OCI-LY7 (cell line): ENCODE data around the gene ATP9B. TPM values are rescaled to one million over a fixed set of nuclear protein-coding genes. Genes with fewer than 3 reads are reported as not detected.

Experiments
- BruUV-seq: library from RNA; stranded (reverse); fragments of 400-500 nt; replicated peaks from 2 replicates; lab custom pipeline; 2021; lab: Mats Ljungman, UMichigan
- CTCF ChIA-PET: fragments of 300-600 bp; sonication (Branson Sonifier 250); formaldehyde crosslinking; loops from one replicate; lab custom pipeline; 2022; ENCODE audit warnings: antibody characterized with exemption; ENCODE audit not compliant: unreplicated experiment; lab: Charles Lee
- POLR2A ChIA-PET: fragments of 300-600 bp; sonication (Branson Sonifier 250); formaldehyde crosslinking; loops from one replicate; lab custom pipeline; 2022; ENCODE audit warnings: antibody characterized with exemption; lab: Charles Lee
- DNase-seq: peaks from one replicate; pipeline ENCODE4 v3.0.0-alpha.2; 2015; ENCODE audit warnings: low spot score
- H2AFZ ChIP-seq: fragments of 200-600 bp; sonication (generic), shearing (Covaris generic); 2 replicates; pipeline ENCODE4 v1.6.1; 2014; ENCODE audit warnings: mild to moderate bottlenecking, antibody characterized with exemption, low read length, moderate library complexity
- H3K27ac ChIP-seq: fragments of 200-600 bp; sonication (generic); 2 replicates; pipeline ENCODE4 v1.5.1; 2014; ENCODE audit warnings: mixed run types, low read depth, mild to moderate bottlenecking, moderate library complexity, low read length, inconsistent platforms; ENCODE audit not compliant: poor library complexity, severe bottlenecking
- H3K36me3 ChIP-seq: fragments of 200-600 bp; sonication (generic); 2 replicates; pipeline ENCODE4 v1.6.1; 2014; ENCODE audit warnings: mild to moderate bottlenecking, antibody characterized with exemption, low read length, moderate library complexity, mixed read lengths; ENCODE audit not compliant: insufficient read depth
- H3K4me1 ChIP-seq: fragments of 200-600 bp; sonication (generic); 2 replicates; pipeline ENCODE4 v1.5.1; 2014; ENCODE audit warnings: mild to moderate bottlenecking, low read length; ENCODE audit not compliant: insufficient read depth, poor library complexity, severe bottlenecking
- H3K4me2 ChIP-seq: fragments of 200-600 bp; sonication (generic); 2 replicates; pipeline ENCODE4 v1.6.1; 2014; ENCODE audit warnings: mild to moderate bottlenecking, low read length
- H3K4me3 ChIP-seq: fragments of 200-600 bp; sonication (generic); 2 replicates; pipeline ENCODE4 v1.5.1; 2014; ENCODE audit warnings: mild to moderate bottlenecking, low read depth, low read length; ENCODE audit not compliant: poor library complexity, severe bottlenecking
- H3K79me2 ChIP-seq: fragments of 200-600 bp; sonication (generic); 2 replicates; pipeline ENCODE4 v1.6.1; 2016; ENCODE audit warnings: low read depth, mild to moderate bottlenecking, low read length, moderate library complexity, mixed read lengths; ENCODE audit not compliant: insufficient read depth
- H3K9me2 ChIP-seq: fragments of 200-600 bp; sonication (generic); 2 replicates; pipeline ENCODE4 v1.6.1; 2016; ENCODE audit warnings: mild to moderate bottlenecking, low read length, mixed read lengths; ENCODE audit not compliant: insufficient read depth
- H3K9me3 ChIP-seq: fragments of 200-600 bp; sonication (generic); 2 replicates; pipeline ENCODE4 v1.6.1; 2014; ENCODE audit warnings: mild to moderate bottlenecking, mixed run types, low read length, mixed read lengths
- H4K20me1 ChIP-seq: fragments of 200-600 bp; sonication (generic); 2 replicates; pipeline ENCODE4 v1.6.1; 2014; ENCODE audit warnings: mild to moderate bottlenecking, antibody characterized with exemption, low read length, moderate library complexity, mixed read lengths; ENCODE audit not compliant: insufficient read depth
- EZH2phosphoT487 ChIP-seq: fragments of 200-600 bp; sonication (generic); IDR thresholded peaks from 2 replicates; pipeline ENCODE4 v1.6.1; 2018; ENCODE audit warnings: low read depth, borderline replicate concordance, mild to moderate bottlenecking, mixed run types, antibody characterized with exemption, low read length, moderate library complexity, mixed read lengths
- intact Hi-C: fragments of 100-400 bp; cut with micrococcal nuclease; formaldehyde crosslinking; loops from one replicate; pipeline ENCODE4 v1.10.0; 2022; ENCODE audit not compliant: unreplicated experiment
- total RNA-seq, 2 experiments: library from RNA; depleted of rRNA in 1 of 2; stranded (reverse); fragments of >200 nt in 1 of 2; shearing (Covaris generic) in 1 of 2; gene quantifications; 2 replicates each; pipeline ENCODE4 v1.2.3, GENCODE V29; 2014 to 2022
- TF ChIP-seq, protein P1 (sequence below): fragments of 200-600 bp; sonication (generic); conservative IDR thresholded peaks from 2 replicates; pipeline ENCODE4 v1.5.1; 2014; ENCODE audit warnings: mild to moderate bottlenecking, antibody characterized with exemption, low read length, moderate library complexity, mixed read lengths

ATP9B gene
- total RNA-seq, 2 experiments from 2014 or later = 27.1 to 36.4 TPM

DNA sequence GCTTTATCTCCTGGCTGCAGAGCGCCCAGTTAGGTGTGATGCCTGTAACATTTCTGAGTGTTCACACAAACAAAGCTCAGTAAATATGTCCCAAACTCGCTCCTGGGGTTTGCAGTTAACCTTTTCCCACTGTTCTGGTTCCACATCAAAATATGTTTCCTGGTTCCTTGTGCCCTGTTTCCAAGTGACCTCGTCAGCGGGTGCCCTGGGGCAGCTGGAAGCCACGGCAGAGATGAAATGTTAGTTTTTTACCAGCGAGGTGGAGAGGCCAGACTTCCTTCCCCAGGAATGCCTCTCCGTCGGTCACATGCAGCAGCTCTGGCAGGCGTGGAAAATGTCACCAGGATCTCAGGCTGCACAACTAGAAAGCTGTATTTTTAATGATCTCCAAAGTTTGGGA is 344.7 kb downstream of the ATP9B start:
- Histone ChIP-seq H3K9me2 (no peaks in the 10 kb centered on the region), H3K4me1 (no peaks in the 10 kb centered on the region), H2AFZ (no peak overlapping the region), H3K4me3 (no peak overlapping the region), H3K36me3 (peaks cover 36% of the 10 kb centered on the region), H3K27ac (no peak overlapping the region), H3K9me3 (no peaks in the 10 kb centered on the region), H3K4me2 (no peak overlapping the region), H4K20me1 (no peaks in the 10 kb centered on the region), H3K79me2 (peaks cover 7% of the 10 kb centered on the region; the same call in 1 of the 2 replicates)
- intact Hi-C loops = no loop called here
- no TSS peak for BruUV-seq
- POLR2A ChIA-PET = no interaction called here
- TF ChIP-seq, protein P1, sequence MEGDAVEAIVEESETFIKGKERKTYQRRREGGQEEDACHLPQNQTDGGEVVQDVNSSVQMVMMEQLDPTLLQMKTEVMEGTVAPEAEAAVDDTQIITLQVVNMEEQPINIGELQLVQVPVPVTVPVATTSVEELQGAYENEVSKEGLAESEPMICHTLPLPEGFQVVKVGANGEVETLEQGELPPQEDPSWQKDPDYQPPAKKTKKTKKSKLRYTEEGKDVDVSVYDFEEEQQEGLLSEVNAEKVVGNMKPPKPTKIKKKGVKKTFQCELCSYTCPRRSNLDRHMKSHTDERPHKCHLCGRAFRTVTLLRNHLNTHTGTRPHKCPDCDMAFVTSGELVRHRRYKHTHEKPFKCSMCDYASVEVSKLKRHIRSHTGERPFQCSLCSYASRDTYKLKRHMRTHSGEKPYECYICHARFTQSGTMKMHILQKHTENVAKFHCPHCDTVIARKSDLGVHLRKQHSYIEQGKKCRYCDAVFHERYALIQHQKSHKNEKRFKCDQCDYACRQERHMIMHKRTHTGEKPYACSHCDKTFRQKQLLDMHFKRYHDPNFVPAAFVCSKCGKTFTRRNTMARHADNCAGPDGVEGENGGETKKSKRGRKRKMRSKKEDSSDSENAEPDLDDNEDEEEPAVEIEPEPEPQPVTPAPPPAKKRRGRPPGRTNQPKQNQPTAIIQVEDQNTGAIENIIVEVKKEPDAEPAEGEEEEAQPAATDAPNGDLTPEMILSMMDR = no peak
- no peak for TF ChIP-seq EZH2phosphoT487
- CTCF ChIA-PET = no interaction called here
- DNase-seq = no peak

DNA sequence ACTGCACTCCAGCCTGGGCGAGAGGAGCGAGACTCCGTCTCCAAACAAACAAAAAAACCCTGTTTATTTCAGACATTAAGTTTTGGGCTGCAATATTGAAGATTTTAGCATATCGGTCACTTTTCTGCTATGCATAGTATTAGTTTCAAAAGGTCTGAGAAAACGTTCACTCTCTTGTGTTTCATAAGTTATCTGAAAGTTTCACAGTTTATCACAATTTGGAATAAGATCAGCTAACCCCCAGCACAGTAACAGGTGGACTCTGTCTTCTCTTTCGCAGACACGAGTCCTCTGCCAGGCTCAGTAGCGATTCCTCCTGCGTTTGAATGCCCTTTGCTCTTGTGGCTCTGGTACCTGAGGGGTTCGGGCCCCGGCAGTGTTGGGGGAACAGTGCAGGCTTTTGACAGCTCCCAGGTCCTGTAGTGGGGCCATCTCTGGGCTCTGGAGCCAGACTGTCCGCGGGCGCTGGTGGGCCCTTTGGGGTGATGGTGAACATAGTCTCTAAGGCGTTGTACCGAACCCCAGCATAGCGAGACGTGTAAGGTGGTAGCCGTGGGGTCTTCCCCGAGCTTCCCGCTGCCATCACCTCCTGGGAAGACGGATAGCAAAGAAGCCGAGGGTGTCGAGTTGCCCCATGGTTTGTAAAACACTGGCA is 347.0 kb downstream of the ATP9B start:
- no peak overlapping the region for H3K4me3 ChIP-seq
- H3K9me2 ChIP-seq = no peaks in the 10 kb centered on the region
- H3K4me1 ChIP-seq = no peaks in the 10 kb centered on the region
- H3K36me3 ChIP-seq = peaks cover 42% of the 10 kb centered on the region
- no peaks in the 10 kb centered on the region for H4K20me1 ChIP-seq
- POLR2A ChIA-PET = no interaction called here
- no peak overlapping the region for H3K4me2 ChIP-seq
- H3K27ac ChIP-seq = no peak overlapping the region
- TF ChIP-seq, protein P1 = no peak
- TF ChIP-seq EZH2phosphoT487 = no peak
- 0 out of 2 replicates have a peak, but pooled peaks cover 3% of the 10 kb centered on the region for H3K79me2 ChIP-seq
- H3K9me3 ChIP-seq = no peaks in the 10 kb centered on the region
- intact Hi-C loops = no loop called here
- no TSS peak for BruUV-seq
- CTCF ChIA-PET = no interaction called here
- DNase-seq = no peak
- no peak overlapping the region for H2AFZ ChIP-seq

DNA sequence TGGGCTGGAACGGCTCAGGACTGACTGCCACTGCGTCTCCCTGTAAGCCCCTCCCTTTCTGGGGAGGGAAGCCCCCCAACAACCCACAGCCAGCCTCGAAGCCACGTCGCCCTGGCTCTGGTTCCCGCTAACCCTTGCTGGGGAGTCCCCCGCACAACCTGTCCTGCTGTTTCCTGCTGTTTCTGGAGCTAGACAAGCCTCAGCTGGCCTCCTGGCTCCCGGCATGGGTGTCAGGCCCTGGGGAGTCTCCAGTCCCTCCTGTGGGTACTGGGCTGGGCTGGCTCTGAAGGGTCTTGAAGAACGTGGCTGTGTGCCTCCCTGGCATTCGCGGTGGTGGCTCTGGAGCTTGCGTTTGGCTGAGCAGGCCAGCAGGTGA is 347.5 kb downstream of the ATP9B start:
- no peak overlapping the region for H3K4me3 ChIP-seq
- BruUV-seq = no TSS peak

More for the DNA sequence above, 347.5 kb downstream of the ATP9B start:
- Histone ChIP-seq H3K27ac (no peak overlapping the region), H3K4me2 (no peak overlapping the region), H3K36me3 (peaks cover 45% of the 10 kb centered on the region), H3K9me3 (no peaks in the 10 kb centered on the region), H3K9me2 (no peaks in the 10 kb centered on the region), H2AFZ (no peak overlapping the region), H3K4me1 (no peaks in the 10 kb centered on the region), H3K79me2 (0 out of 2 replicates have a peak, but pooled peaks cover 3% of the 10 kb centered on the region), H4K20me1 (no peaks in the 10 kb centered on the region)
- TF ChIP-seq, protein P1 = no peak
- no peak for TF ChIP-seq EZH2phosphoT487
- intact Hi-C loops = no loop called here
- ChIA-PET POLR2A (no interaction called here), CTCF (no interaction called here)
- DNase-seq = no peak
